A673 (cell line): ENCODE measurements around the gene TTC3. TPM values are rescaled to one million over a fixed set of nuclear protein-coding genes. Genes with fewer than 3 reads are reported as not detected.
A peak's percentile ranks its signal among the peaks of the same experiment; 100 is the strongest.

Experiments used
- BruUV-seq: library from RNA; stranded (reverse); fragments of 400-500 nt; replicated peaks from 2 replicates; lab custom pipeline; 2021; lab: Mats Ljungman, UMichigan
- CTCF ChIA-PET: fragments of 300-600 bp; sonication (Branson Sonifier 250); formaldehyde crosslinking; loops from one replicate; lab custom pipeline; 2022; ENCODE audit warnings: antibody characterized with exemption; lab: Charles Lee
- POLR2A ChIA-PET: fragments of 300-600 bp; sonication (Branson Sonifier 250); formaldehyde crosslinking; loops from one replicate; lab custom pipeline; 2022; ENCODE audit warnings: antibody characterized with exemption; ENCODE audit not compliant: low non-redundant PET; lab: Charles Lee
- DNase-seq: peaks from one replicate; pipeline ENCODE4 v3.0.0-alpha.2; 2015; ENCODE audit warnings: low spot score
- H3K27ac ChIP-seq: fragments of 200-600 bp; sonication (generic); 2 replicates; pipeline ENCODE4 v1.5.1; 2016; ENCODE audit warnings: mixed run types, low read depth, mild to moderate bottlenecking, mixed read lengths, antibody characterized with exemption, low read length; ENCODE audit not compliant: poor library complexity, severe bottlenecking
- H3K27me3 ChIP-seq: fragments of 200-600 bp; sonication (generic); replicated peaks from 2 replicates; pipeline ENCODE4 v1.6.1; 2017; ENCODE audit warnings: mixed run types, low read depth, mild to moderate bottlenecking, mixed read lengths, antibody characterized with exemption, low read length; ENCODE audit not compliant: insufficient read depth, poor library complexity
- H3K36me3 ChIP-seq: fragments of 200-600 bp; sonication (generic); 2 replicates; pipeline ENCODE4 v1.6.1; 2016; ENCODE audit warnings: mixed run types, mild to moderate bottlenecking, mixed read lengths, antibody characterized with exemption, low read length; ENCODE audit not compliant: insufficient read depth, poor library complexity, severe bottlenecking
- H3K4me1 ChIP-seq: fragments of 200-600 bp; sonication (generic); 2 replicates; pipeline ENCODE4 v1.6.1; 2017; ENCODE audit warnings: mixed run types, mild to moderate bottlenecking, mixed read lengths, antibody characterized with exemption, low read length; ENCODE audit not compliant: insufficient read depth, poor library complexity, severe bottlenecking
- H3K4me3 ChIP-seq: fragments of 200-600 bp; sonication (generic); 2 replicates; pipeline ENCODE4 v1.5.1; 2016; ENCODE audit warnings: low read depth, mixed run types, mild to moderate bottlenecking, mixed read lengths, low read length; ENCODE audit not compliant: poor library complexity, severe bottlenecking
- H3K9me3 ChIP-seq: fragments of 200-600 bp; sonication (generic); 2 replicates; pipeline ENCODE4 v1.6.1; 2016; ENCODE audit warnings: mixed run types, low read depth, mild to moderate bottlenecking, mixed read lengths, antibody characterized with exemption, low read length; ENCODE audit not compliant: poor library complexity, severe bottlenecking
- CTCF ChIP-seq: fragments of 300-800, 200-600 bp; sonication (generic); conservative IDR thresholded peaks from 2 replicates; pipeline ENCODE4 v1.5.1; 2017; ENCODE audit warnings: low read depth, mild to moderate bottlenecking, antibody characterized with exemption, low read length, moderate library complexity, mixed read lengths
- EZH2 ChIP-seq: fragments of 200-600 bp; sonication (generic); IDR thresholded peaks from 2 replicates; pipeline ENCODE4 v1.6.1; 2017; ENCODE audit warnings: borderline replicate concordance, low read depth, mild to moderate bottlenecking, mixed read lengths, antibody characterized with exemption, low read length; ENCODE audit not compliant: poor library complexity, severe bottlenecking
- intact Hi-C: fragments of 100-400 bp; cut with micrococcal nuclease; formaldehyde crosslinking; loops from one replicate; pipeline ENCODE4 v1.10.0; 2022; ENCODE audit not compliant: unreplicated experiment
- total RNA-seq: library from RNA; stranded (reverse); gene quantifications from 2 replicates; pipeline ENCODE4 v1.2.3, GENCODE V29; 2021

Gene TTC3
- total RNA-seq, 1 experiment from 2014 or later = 137 TPM

GRCh38 chr21:37028570-37028969 lies 44.5 kb upstream of the TTC3 start:
- no TSS peak for BruUV-seq
- H3K4me3 ChIP-seq = no peak overlapping the region
- intact Hi-C loops = no loop called here
- DNase-seq = peak; percentile 33
- no peaks in the 10 kb centered on the region for H3K27me3 ChIP-seq
- CTCF ChIA-PET = no interaction called here
- POLR2A ChIA-PET = no interaction called here
- H3K36me3 ChIP-seq = no peaks in the 10 kb centered on the region
- no peaks in the 10 kb centered on the region for H3K4me1 ChIP-seq
- H3K9me3 ChIP-seq = no peaks in the 10 kb centered on the region
- no peak overlapping the region for H3K27ac ChIP-seq
- no peak for TF ChIP-seq CTCF
- TF ChIP-seq EZH2 = no peak

GRCh38 chr21:37030864-37031263 lies 42.2 kb upstream of the TTC3 start:
- Histone ChIP-seq H3K36me3 (no peaks in the 10 kb centered on the region), H3K27me3 (no peaks in the 10 kb centered on the region), H3K4me1 (no peaks in the 10 kb centered on the region), H3K4me3 (no peak overlapping the region), H3K27ac (no peak overlapping the region), H3K9me3 (no peaks in the 10 kb centered on the region)
- intact Hi-C loops = no loop called here
- no TSS peak for BruUV-seq
- TF ChIP-seq EZH2 = no peak
- no peak for TF ChIP-seq CTCF
- no peak for DNase-seq
- CTCF ChIA-PET = no interaction called here
- POLR2A ChIA-PET = no interaction called here

- no peaks in the 10 kb centered on the region for H3K27me3 ChIP-seq
- intact Hi-C loops = no loop called here
- H3K4me3 ChIP-seq = no peak overlapping the region
- no TSS peak for BruUV-seq
- no peak for TF ChIP-seq CTCF
- no peak for TF ChIP-seq EZH2
- no peak for DNase-seq
- H3K9me3 ChIP-seq = no peaks in the 10 kb centered on the region
- POLR2A ChIA-PET = no interaction called here
- CTCF ChIA-PET = no interaction called here
- no peaks in the 10 kb centered on the region for H3K36me3 ChIP-seq
- no peaks in the 10 kb centered on the region for H3K4me1 ChIP-seq
- H3K27ac ChIP-seq = no peak overlapping the region
These were observed 40.8 kb upstream of the TTC3 start for GRCh38 chr21:37032293-37032692.
